ENCODE results near the gene ZBTB45. TPM values are rescaled to one million over a fixed set of nuclear protein-coding genes. Genes with fewer than 3 reads are reported as not detected.

The ZBTB45 gene
- total and polyA plus RNA-seq, 10 of the 15 experiments (the other 5 are each of a cell fraction or from before 2014, with no cell fraction given) = 0.29 to 17.2 (median 4.2) TPM

- TF ChIP-seq CEBPZ (IDR thresholded peaks at IDR 0.05; ENCODE audit: low read depth, low read length) = no peak
- peak; percentile 85 for TF ChIP-seq NBN (IDR thresholded peaks at IDR 0.05)
- no peak for TF ChIP-seq MTA3 (IDR thresholded peaks at IDR 0.05; ENCODE audit: borderline replicate concordance, low read length)
- TF ChIP-seq FOXK2 (IDR thresholded peaks at IDR 0.05) = no peak
- no peak for TF ChIP-seq CHD4 (IDR thresholded peaks at IDR 0.05)
- no peak for TF ChIP-seq TCF7 (IDR thresholded peaks at IDR 0.05; ENCODE audit: borderline replicate concordance)
- TF ChIP-seq MXI1 (IDR thresholded peaks at IDR 0.05; ENCODE audit: low read depth, low read length) = peak; percentile 81
- peak; percentile 79 for TF ChIP-seq E2F8 (IDR thresholded peaks at IDR 0.05; ENCODE audit: low read depth, partially characterized antibody)
- no peak for TF ChIP-seq JUNB (IDR thresholded peaks at IDR 0.05)
- peak; percentile 98 for TF ChIP-seq NR2C1 (IDR thresholded peaks at IDR 0.05)
- peak; percentile 76; the same call in 1 of the 2 replicates for TF ChIP-seq SMAD5 (IDR thresholded peaks at IDR 0.05; ENCODE audit: low read depth)
- peak; percentile 70 for TF ChIP-seq POLR2AphosphoS5 (IDR thresholded peaks at IDR 0.05; ENCODE audit: low read length)
- TF ChIP-seq RFX5 (IDR thresholded peaks at IDR 0.05; ENCODE audit: low read depth, low read length) = no peak
- TF ChIP-seq HCFC1 (IDR thresholded peaks at IDR 0.05; ENCODE audit: low read length) = peak; percentile 72
- TF ChIP-seq RB1 (IDR thresholded peaks at IDR 0.05; ENCODE audit: borderline replicate concordance) = no peak
- no peak for TF ChIP-seq YBX1 (IDR thresholded peaks at IDR 0.05)
- TF ChIP-seq PAX5 (IDR thresholded peaks at IDR 0.05; ENCODE audit: borderline replicate concordance, low read depth, low read length) = peak; percentile 42; the same call in 1 of the 2 replicates
- no peak for TF ChIP-seq ZBTB4 (CRISPR knock-in tag; IDR thresholded peaks at IDR 0.05)
- peak; percentile 88 for TF ChIP-seq TARDBP (IDR thresholded peaks at IDR 0.05; ENCODE audit: borderline replicate concordance)
- TF ChIP-seq GATAD2B (conservative IDR thresholded peaks at IDR 0.05; ENCODE audit: low read depth) = peak; percentile 75
- no peak for TF ChIP-seq EZH2 (IDR thresholded peaks at IDR 0.05; ENCODE audit: borderline replicate concordance, control insufficient read depth, low read depth, low read length)
- TF ChIP-seq NR2C2 (IDR thresholded peaks at IDR 0.05; ENCODE audit: borderline replicate concordance, control insufficient read depth, insufficient read length, low read depth) = peak; percentile 84
Measured at GRCh38 chr19:58554494-58555368, 35.1 kb upstream of the ZBTB45 start, which contains the start of gene CHMP2A (continued).

Data from GM12878 (cell line).